PC-3 (cell line): Measurements from ENCODE around the gene SMG6.

Experiments used
- CTCF ChIP-seq: fragments of 300-600 bp; sonication (generic); conservative IDR thresholded peaks from 2 replicates; pipeline ENCODE4 v1.5.1; 2017; ENCODE audit warnings: antibody characterized with exemption, low read depth, mild to moderate bottlenecking, low read length
- EZH2 ChIP-seq: fragments of 300-600 bp; sonication (generic); IDR thresholded peaks from one replicate; pipeline ENCODE4 v1.6.1; 2017; ENCODE audit warnings: antibody characterized with exemption, mild to moderate bottlenecking, low read length; ENCODE audit not compliant: unreplicated experiment
- EZH2phosphoT487 ChIP-seq: fragments of 300-600 bp; sonication (generic); IDR thresholded peaks from 2 replicates; pipeline ENCODE4 v1.6.1; 2018; ENCODE audit warnings: mild to moderate bottlenecking, antibody characterized with exemption, low read length, borderline replicate concordance

GRCh38 chr17:2068031-2068518 lies 235.5 kb downstream of the SMG6 start:
- TF ChIP-seq CTCF, result no peak
- TF ChIP-seq EZH2, result no peak
- no peak for TF ChIP-seq EZH2phosphoT487
